Rectal smooth muscle tissue (tissue), 1 donor: ENCODE measurements around the gene KMT5B.

Experiments used
- H3K27ac ChIP-seq: one replicate; pipeline ENCODE4 v1.7.0; 2013; ENCODE audit warnings: low read depth, low read length, inconsistent platforms
- H3K27me3 ChIP-seq: one replicate; pipeline ENCODE4 v1.7.0; 2013; ENCODE audit warnings: low read length; ENCODE audit not compliant: control insufficient read depth, insufficient read depth
- H3K36me3 ChIP-seq: one replicate; pipeline ENCODE4 v1.7.0; 2013; ENCODE audit warnings: low read length; ENCODE audit not compliant: control insufficient read depth, insufficient read depth
- H3K4me1 ChIP-seq: one replicate; pipeline ENCODE4 v1.7.0; 2013; ENCODE audit warnings: low read length; ENCODE audit not compliant: control insufficient read depth, insufficient read depth
- H3K4me3 ChIP-seq: one replicate; pipeline ENCODE4 v1.7.0; 2013; ENCODE audit warnings: low read length
- H3K9ac ChIP-seq: one replicate; pipeline ENCODE4 v1.7.0; 2013; ENCODE audit warnings: low read length

Gene KMT5B

GRCh38 chr11:68148071-68148805 is 64.9 kb downstream of the KMT5B start:
- H3K4me1 ChIP-seq: no peaks in the 10 kb centered on the region

DNA sequence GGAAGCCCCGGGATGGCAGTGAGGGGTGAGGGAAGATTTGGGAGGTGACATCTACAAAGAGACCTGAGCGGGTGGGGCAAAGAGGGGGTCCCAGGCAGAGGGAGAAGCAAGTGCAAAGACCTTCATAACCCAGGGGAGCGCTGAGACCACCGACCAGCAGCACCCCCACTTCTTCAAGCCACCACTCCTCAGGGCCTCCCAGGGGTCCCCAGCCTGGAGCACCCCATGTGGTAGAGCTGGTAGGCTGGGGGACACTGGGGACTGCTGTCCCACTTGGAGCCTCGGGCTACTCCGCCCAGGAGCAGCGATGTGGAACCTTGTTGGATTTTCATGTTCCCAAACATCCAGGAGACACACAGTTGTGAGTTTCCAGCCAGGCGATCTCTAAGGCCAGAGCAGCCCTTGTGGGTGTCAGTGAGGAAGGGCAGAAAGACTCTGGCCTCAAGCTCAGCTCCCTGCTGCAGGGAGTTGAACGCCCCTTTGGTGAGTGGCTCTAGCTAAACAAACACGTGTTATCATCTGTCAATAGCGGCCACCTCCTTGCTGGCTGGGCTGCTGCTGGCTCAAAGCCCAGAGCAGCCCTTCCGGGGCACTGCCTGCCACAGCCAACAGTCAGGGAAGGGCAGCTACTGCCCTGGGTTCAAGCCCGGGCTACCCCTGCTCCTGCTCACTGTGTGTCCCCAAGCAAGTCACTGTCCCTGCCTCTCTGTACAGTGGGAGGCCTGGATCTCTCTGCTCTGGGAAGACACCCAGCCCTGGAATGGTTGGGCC is 66.2 kb downstream of the KMT5B start:
- no peaks in the 10 kb centered on the region for H3K27me3 ChIP-seq
- peak overlapping the region; percentile 17 for H3K9ac ChIP-seq
- H3K4me1 ChIP-seq: no peaks in the 10 kb centered on the region
- no peak overlapping the region for H3K27ac ChIP-seq
- no peak overlapping the region for H3K4me3 ChIP-seq
- H3K36me3 ChIP-seq: no peaks in the 10 kb centered on the region

More at GRCh38 chr11:68148071-68148805, 64.9 kb downstream of the KMT5B start:
- no peaks in the 10 kb centered on the region for H3K27me3 ChIP-seq
- H3K27ac ChIP-seq: no peak overlapping the region
- no peaks in the 10 kb centered on the region for H3K36me3 ChIP-seq
- no peak overlapping the region for H3K4me3 ChIP-seq
- no peak overlapping the region for H3K9ac ChIP-seq

- Histone ChIP-seq H3K4me3 (no peak overlapping the region), H3K27me3 (no peaks in the 10 kb centered on the region), H3K36me3 (no peaks in the 10 kb centered on the region), H3K9ac (no peak overlapping the region), H3K4me1 (no peaks in the 10 kb centered on the region), H3K27ac (no peak overlapping the region)
These were observed 67.0 kb downstream of the KMT5B start for GRCh38 chr11:68146010-68146540.

- H3K27ac ChIP-seq: no peak overlapping the region
- no peak overlapping the region for H3K4me3 ChIP-seq
- no peaks in the 10 kb centered on the region for H3K4me1 ChIP-seq
- H3K27me3 ChIP-seq: no peaks in the 10 kb centered on the region
- H3K36me3 ChIP-seq: no peaks in the 10 kb centered on the region
- no peak overlapping the region for H3K9ac ChIP-seq
These were observed 67.8 kb downstream of the KMT5B start for GRCh38 chr11:68145120-68145866.

- Histone ChIP-seq H3K27ac (no peak overlapping the region), H3K9ac (no peak overlapping the region), H3K4me3 (no peak overlapping the region), H3K36me3 (no peaks in the 10 kb centered on the region), H3K27me3 (no peaks in the 10 kb centered on the region), H3K4me1 (no peaks in the 10 kb centered on the region)
These were observed 69.8 kb downstream of the KMT5B start for GRCh38 chr11:68143310-68143689.

- H3K27ac ChIP-seq: no peak overlapping the region
- no peaks in the 10 kb centered on the region for H3K27me3 ChIP-seq
- no peak overlapping the region for H3K4me3 ChIP-seq
- no peak overlapping the region for H3K9ac ChIP-seq
- no peaks in the 10 kb centered on the region for H3K36me3 ChIP-seq
- H3K4me1 ChIP-seq: no peaks in the 10 kb centered on the region
These were observed 70.4 kb downstream of the KMT5B start for GRCh38 chr11:68142441-68143309.

- H3K4me3 ChIP-seq: no peak overlapping the region
- H3K36me3 ChIP-seq: no peaks in the 10 kb centered on the region
- H3K9ac ChIP-seq: no peak overlapping the region
- H3K4me1 ChIP-seq: no peaks in the 10 kb centered on the region
- H3K27me3 ChIP-seq: no peaks in the 10 kb centered on the region
- no peak overlapping the region for H3K27ac ChIP-seq
These were observed 71.1 kb downstream of the KMT5B start for GRCh38 chr11:68142028-68142412.

- Histone ChIP-seq H3K27ac (no peak overlapping the region), H3K4me1 (no peaks in the 10 kb centered on the region), H3K9ac (no peak overlapping the region), H3K36me3 (no peaks in the 10 kb centered on the region), H3K4me3 (no peak overlapping the region), H3K27me3 (no peaks in the 10 kb centered on the region)
These were observed 71.7 kb downstream of the KMT5B start for GRCh38 chr11:68141246-68142027.

GRCh38 chr11:68140496-68141245 is 72.4 kb downstream of the KMT5B start:
- H3K27ac ChIP-seq: no peak overlapping the region
- H3K9ac ChIP-seq: no peak overlapping the region
- H3K36me3 ChIP-seq: no peaks in the 10 kb centered on the region
- no peaks in the 10 kb centered on the region for H3K27me3 ChIP-seq
- H3K4me3 ChIP-seq: no peak overlapping the region
- H3K4me1 ChIP-seq: no peaks in the 10 kb centered on the region

GRCh38 chr11:68138237-68138636 is 74.9 kb downstream of the KMT5B start:
- H3K27ac ChIP-seq: peak overlapping the region; percentile 63
- no peaks in the 10 kb centered on the region for H3K27me3 ChIP-seq
- H3K36me3 ChIP-seq: no peaks in the 10 kb centered on the region
- H3K4me3 ChIP-seq: no peak overlapping the region
- no peaks in the 10 kb centered on the region for H3K4me1 ChIP-seq
- no peak overlapping the region for H3K9ac ChIP-seq

DNA sequence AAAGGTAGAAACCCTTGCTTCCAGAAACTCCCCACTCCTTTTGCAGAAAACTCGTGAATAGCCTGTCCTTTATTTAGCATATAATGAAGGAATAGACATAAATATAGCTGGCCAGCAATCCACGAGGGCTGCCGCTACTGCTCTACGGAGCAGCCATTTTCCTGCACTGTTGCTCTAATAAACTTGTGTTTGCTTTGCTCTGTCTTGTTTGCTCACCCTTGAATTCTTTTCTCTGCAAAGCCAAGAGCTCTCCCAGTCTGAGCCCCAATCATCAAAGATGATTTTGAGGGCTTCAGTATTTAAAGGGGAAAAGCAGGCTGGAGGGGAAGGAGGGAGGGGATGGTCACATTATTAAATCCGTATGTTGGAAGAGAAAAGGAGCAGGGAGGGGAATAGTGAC is 75.3 kb downstream of the KMT5B start:
- Histone ChIP-seq H3K4me1 (no peaks in the 10 kb centered on the region), H3K9ac (no peak overlapping the region), H3K36me3 (no peaks in the 10 kb centered on the region), H3K27me3 (no peaks in the 10 kb centered on the region), H3K4me3 (peak overlapping the region; percentile 15), H3K27ac (peak overlapping the region; percentile 63)
